Subcutaneous adipose tissue (tissue), 4 donors: ENCODE results near the gene PDCD10. TPM values are rescaled to one million over a fixed set of nuclear protein-coding genes. Genes with fewer than 3 reads are reported as not detected.

Source experiments
- CTCF ChIP-seq: fragments of 450-650 bp; IDR thresholded peaks from one replicate; pipeline ENCODE4 v1.5.1; 2016; ENCODE audit warnings: low read depth, mild to moderate bottlenecking, control low read depth, antibody characterized with exemption, moderate library complexity
- total RNA-seq, 4 donors: library from RNA; depleted of rRNA; stranded (reverse); fragments of >200 nt; gene quantifications; one replicate each; pipeline ENCODE4 v1.1.0, GENCODE V29; 2016

Gene PDCD10
- total RNA-seq, 4 donors from 2014 or later = 46.5 to 103 (median 77.6) TPM

GRCh38 chr3:167662919-167663400, 71.7 kb downstream of the PDCD10 start:
- TF ChIP-seq CTCF = no peak

GRCh38 chr3:167657684-167658225, 76.9 kb downstream of the PDCD10 start:
- TF ChIP-seq CTCF = no peak

DNA sequence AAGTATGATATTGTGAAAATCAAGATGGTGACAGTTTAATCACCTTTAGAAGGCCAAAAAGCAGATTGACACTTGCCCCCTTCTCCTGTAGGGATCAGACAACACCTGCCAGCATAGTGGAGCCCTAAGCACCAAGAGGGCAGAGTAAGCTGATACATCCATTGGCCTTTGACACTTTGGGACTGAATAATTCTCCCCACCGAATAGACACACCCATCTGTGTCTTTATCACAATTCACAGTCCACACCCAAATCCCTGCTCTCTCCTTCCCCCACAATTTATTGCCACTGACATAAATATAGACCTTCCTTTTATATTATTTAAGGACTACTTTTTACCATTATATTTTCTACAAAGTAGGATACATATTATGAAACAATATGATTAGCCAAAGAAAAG, 77.9 kb downstream of the PDCD10 start:
- TF ChIP-seq CTCF = no peak

DNA sequence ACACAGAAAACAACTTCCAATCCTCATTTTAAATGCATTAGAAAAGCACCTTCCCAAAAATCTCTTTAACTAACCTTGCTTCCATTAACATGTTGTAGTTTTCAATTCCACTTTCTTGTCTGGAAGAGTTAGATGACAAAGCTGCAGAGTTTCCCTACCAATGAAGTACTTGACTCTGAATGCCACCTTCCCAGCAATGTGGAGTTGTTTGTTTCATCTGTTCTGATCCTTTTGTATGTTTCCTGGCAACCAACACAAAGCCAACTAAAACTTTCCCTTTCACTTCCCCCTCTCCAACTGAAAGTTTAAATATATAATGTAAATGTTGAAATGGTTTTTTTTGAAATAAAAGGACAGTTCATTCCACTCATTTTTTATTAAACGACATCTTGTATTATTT, 80.9 kb downstream of the PDCD10 start, which contains the start of gene WDR49:
Gene WDR49, minus strand, starts transcription at position 183 of the 400 bp plus-strand sequence. CDS start 517 bp downstream, outside the sequence.
- TF ChIP-seq CTCF = no peak

DNA sequence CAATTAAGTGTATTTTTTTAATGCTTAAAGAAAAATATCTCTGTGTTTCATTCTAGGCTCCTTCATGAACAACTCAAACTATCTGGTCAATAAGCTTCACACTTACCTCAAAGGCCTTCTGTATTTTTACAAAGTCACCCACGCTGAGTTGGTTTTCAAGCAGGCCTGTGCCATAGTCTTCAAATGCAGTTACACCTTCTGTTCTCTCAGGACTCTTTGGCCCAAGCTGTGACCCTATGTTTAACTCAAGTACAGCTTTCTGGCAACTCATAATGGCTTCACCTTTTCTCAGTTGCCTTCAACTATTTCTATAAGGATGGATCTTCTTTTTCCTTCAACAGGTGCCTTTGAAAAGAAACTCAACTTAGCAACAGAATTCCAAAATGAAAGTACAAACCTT, 81.5 kb downstream of the PDCD10 start:
- no peak for TF ChIP-seq CTCF

DNA sequence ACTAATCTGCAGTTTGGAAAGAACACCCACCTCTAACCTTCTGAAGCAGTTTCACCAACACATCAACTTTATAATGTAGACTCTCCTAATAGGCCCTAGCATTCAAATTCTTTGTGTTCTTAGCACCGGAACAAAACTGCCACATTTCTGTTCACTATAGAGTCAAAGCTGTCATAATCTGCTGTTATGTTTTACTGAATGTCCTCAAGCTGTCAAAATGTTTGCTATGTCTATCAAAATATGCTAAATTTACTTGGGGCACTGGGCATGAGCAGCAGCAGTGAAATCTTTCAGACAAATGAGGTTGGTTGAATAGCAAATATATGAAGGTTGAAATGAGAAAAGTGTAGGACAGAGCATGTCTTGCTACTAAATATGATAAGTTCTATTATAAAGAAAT, 82.9 kb downstream of the PDCD10 start:
- TF ChIP-seq CTCF = no peak

- TF ChIP-seq CTCF = no peak
Observed at GRCh38 chr3:167650459-167650858, 84.2 kb downstream of the PDCD10 start.
